GM21619 (cell line): ENCODE data around the gene TBC1D3I.
A peak's percentile ranks its signal among the peaks of the same experiment; 100 is the strongest.
"Not testable (repeated sequence)": the region's sequence is repeated elsewhere in the genome, so short reads cannot be mapped to it uniquely, and the experiment has no call there.

ENCODE experiments used
- ATAC-seq: cut with Tn5 transposase; IDR thresholded peaks from one replicate; pipeline ENCODE4 v1.9.1; 2021; ENCODE audit not compliant: unreplicated experiment

TBC1D3I gene

DNA sequence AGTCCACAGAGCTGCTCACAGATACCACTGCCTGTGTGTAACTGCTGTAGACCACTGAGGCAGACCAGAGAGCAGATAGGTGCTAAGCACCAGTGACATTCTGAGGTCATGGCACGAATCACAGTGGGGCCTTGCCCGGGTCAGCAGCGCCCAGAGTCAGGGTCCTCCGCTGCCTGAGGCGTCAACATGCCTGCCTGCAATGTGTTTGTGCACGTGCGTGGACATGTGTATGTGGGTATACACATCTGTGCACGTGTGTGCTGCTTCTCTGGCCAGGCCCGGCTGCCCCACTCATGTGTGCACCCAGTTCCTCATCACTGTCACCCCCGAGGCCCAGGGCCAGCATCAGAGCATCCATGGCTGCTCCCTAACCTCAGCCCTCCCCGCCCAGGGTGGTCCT lies at the start of gene TBC1D3I:
Gene TBC1D3I (minus strand): TSS at position 101 of the 400 bp plus-strand sequence. CDS start 1,585 bp downstream, outside the sequence.
- ATAC-seq: not testable (repeated sequence)

DNA sequence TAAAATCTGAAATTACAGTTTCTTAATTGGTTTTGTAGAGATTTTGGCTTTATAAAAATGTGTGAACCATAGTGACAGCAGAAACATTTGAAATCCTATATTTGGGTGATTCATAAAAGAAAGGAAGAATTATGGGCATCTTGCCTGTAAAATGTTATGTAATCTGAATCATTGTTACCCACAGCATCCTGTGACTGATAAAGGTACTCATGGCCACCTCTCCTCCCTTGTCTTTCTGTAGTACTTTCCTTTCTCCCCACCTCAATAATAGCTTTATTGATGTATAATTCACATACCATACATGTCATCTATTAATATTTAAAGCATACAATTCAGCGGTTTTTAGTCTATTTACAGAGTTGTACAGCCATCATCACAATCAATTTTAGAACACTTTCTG lies 30.8 kb upstream of the TBC1D3I start:
- not testable (repeated sequence) for ATAC-seq

- not testable (repeated sequence) for ATAC-seq
Observed at GRCh38 chr17:36289965-36290612, 25.7 kb upstream of the TBC1D3I start.

- ATAC-seq: not testable (repeated sequence)
Observed at GRCh38 chr17:36284219-36284618, 19.8 kb upstream of the TBC1D3I start.

DNA sequence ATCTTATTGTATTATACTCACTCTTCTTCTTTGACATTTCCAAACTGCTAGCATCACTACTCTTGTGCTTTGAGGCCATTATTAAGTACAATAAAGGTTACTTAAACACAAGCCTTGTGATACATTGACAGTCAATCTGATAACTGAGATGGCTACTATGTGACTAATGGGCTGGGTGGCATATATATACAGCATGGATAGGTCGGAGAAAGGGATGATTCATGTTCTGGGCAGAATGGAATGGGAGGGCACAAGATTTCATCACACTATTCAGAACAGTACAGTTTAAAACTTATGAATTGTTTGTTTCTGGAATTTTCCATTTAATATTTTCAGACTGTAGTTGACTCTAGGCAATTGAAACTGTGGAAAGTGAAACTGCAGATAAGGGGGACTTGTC lies 18.9 kb upstream of the TBC1D3I start:
- not testable (repeated sequence) for ATAC-seq

GRCh38 chr17:36242046-36242445 lies 22.3 kb downstream of the TBC1D3I start:
- not testable (repeated sequence) for ATAC-seq

DNA sequence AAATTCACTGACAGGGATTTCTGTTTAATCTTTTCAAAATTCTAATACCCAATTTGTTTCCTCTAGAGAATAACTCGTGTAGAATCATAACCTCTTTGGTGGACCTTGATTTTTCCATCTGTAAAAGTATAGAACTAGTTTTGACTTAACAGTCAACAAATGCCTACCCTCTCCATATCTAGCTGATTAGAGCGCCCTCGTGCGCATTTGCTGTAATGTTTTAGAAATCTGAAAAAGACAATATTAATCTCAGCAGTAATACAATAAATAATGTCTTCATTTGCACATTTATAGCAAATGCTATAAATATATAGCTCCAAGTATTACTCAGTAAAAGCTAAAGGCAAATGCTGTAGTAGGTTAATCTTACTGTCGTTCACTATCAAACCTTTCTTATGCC lies 34.7 kb downstream of the TBC1D3I start:
- ATAC-seq: not testable (repeated sequence)

GRCh38 chr17:36222967-36223366 lies 41.4 kb downstream of the TBC1D3I start:
- ATAC-seq: not testable (repeated sequence)

GRCh38 chr17:36221581-36222100 lies 42.7 kb downstream of the TBC1D3I start:
- ATAC-seq: not testable (repeated sequence)

DNA sequence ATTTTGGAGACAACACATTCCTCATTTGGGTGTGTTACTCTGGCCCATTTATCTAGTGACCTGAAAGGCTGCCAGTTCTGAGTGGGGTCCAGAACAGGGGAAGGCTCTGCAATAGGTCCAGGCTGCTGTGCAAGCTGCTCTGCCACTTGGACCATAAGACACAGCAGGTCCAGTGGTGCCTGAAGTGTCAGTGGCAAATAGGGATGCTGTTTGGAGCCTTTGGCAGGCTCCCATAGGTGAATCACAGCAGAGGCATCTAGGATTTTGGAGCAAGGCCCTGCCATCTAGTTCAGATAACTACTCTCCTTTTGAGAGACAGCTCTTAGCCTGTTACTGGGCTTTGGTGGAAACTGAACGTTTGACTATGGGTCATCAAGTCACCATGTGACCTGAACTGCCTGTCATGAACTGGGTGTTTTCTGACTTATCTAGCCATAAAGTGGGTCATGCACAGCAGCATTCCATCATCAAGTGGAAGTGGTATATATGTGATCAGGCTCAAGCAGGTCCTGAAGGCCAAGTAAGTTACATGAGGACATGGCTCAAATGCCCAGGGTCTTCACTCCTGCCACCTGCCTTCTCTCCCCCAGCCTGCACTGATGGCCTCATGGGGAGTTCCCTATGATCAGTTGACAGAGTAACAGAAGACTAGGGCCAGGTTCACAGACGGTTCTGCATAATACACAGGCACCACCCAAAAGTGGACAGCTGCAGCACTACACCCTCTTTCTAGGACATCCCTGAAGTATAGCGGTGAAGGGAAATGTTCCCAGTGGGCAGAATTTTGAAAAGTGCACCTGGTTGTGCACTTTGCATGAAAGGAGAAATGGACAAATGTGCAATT lies 43.4 kb downstream of the TBC1D3I start:
- ATAC-seq: not testable (repeated sequence)

DNA sequence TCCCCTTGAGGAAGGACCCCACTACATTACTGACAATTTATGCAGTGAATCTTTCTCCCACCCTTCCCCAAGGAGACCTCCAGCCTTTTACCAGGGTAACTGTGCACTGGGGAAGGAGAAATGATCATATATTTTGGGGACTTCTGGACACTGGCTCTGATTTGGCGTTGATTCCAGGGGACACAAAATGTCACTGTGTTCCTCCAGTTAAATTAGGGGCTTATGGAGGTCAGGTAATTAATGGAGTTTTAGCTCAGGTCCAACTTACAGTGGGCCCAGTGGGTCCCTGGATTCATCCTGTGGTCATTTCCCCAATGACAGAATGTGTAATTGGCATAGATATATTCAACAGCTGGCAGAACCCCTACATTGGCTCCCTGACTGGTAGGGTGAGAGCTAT lies 44.8 kb downstream of the TBC1D3I start:
- ATAC-seq: not testable (repeated sequence)

DNA sequence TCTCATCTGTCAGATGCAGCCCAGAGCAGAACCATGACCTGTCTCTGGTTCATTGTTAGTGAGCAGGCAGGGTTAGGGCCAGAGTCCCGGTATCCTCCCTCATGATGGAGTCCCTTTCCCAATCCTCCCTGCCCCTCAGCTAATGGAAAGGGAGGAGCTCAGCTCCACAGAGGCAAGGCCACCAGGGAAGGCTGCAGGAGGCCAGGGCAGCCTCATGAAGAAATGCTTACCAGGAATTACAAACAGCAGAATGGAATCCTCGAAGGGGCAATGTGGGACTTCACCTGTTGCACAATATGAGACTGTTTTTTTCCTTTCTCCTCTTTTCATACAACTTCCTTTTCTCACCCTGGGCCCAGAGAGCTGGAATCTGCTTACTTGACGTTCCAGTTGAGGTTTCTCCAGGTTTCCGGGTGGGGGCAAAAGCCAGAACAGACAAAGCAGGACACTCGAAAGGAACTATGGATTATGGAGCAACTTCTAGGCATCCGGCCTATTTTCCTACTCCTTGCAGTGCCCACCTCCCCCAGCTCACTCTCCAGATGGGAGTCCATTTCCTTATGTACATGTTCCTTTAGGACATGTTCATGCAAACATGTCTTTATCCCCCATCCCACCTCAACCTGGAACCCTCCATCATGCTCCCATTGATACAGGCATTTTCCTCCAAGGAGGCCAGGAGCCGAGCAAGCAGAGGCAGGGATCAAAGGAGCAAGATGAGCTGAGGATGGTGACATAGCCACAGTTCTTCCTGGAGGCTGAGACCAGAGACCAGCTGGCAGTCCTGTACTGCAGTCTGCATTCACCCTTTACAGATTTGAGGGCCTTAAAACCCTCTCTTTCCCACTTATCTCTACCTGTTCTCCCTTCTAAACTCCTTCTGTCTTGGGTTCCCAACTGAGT lies 48.7 kb downstream of the TBC1D3I start:
- not testable (repeated sequence) for ATAC-seq

DNA sequence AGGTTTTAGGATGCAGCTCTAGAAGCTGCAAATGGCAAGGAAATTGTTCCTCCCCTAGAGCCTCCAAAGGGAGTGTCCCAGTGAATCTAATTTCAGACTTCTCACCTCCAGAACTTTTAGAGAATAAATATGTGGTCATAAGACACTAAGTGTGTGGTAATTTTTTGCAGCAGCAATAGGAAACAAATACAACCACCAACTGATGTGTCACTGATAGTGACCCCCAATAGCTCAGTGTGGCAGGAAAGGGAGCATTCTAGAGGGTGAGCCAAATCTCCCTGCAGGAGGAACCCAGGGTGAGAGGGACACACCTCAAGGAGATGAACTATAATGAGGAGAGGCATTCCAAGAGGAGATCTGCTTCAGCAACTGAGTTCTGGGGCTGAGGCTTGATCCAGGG lies 49.5 kb downstream of the TBC1D3I start:
- no peak for ATAC-seq

DNA sequence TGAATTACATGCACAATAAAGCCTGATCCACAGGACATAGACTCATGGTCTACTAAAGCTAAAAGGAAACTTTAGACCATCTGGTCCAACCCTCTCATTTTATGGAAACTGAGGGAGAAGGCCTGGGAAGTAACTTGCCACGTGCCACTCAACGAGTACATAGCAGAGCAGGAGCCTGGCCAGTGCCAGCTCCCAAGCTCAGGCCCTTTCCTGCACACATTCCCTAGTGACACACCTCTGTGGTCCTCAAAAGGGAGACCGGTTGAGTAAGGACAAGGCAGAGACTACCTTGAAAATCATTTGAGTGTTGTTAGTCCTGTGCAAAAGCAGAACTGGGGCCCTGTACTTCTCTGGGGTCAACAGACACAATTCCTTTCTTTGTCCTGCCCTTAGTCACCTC lies 50.7 kb downstream of the TBC1D3I start:
- no peak for ATAC-seq

GRCh38 chr17:36212966-36213365 lies 51.4 kb downstream of the TBC1D3I start:
- ATAC-seq: no peak

GRCh38 chr17:36212272-36212605 lies 52.1 kb downstream of the TBC1D3I start:
- no peak for ATAC-seq

DNA sequence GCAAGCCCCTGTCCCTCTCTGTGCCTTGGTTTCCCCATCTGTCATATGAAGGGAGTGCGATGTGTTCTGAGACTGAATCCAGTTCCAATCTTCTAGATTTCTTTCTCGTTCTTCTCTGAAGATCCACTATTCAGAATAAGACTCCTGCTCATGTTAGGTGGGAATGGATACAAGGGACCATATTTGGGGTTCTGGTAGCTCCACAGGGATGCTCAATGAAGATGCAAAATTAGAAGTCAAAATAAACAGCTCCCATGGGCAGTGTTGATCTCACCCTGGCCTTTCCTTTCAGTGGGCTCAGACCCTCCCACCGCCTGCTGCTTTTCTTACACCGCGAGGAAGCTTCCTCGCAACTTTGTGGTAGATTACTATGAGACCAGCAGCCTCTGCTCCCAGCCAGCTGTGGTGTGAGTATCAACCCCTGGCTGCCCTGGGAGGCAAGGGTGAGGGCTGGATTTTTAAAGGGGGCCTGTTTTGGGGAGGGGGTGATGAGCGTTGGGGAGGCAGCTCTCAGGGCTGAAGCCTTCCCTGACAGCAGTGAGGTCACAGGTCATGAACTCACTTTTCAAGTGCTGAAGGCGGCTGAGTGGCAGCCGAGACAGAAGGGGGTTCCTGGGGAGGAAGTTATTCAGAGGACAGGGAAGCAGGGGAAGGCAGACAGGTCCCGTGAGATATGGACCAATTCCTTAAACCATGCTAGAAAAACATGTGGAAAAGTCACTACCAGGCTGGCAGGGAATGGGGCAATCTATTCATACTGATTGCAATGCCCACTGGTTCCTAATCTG lies 52.7 kb downstream of the TBC1D3I start:
- not testable (repeated sequence) for ATAC-seq

- ATAC-seq: peak; percentile 60
Observed at GRCh38 chr17:36210439-36211211, 53.7 kb downstream of the TBC1D3I start, which contains the start of gene CCL4L2. Gene CCL4L2 (plus strand): TSS chr17:36211063.

- ATAC-seq: no peak
Observed at GRCh38 chr17:36209575-36209974, 54.8 kb downstream of the TBC1D3I start.
